SU-DHL-6 (cell line): ENCODE measurements around the gene BPIFB2.

Experiments used
- H2AFZ ChIP-seq: fragments of 200-600 bp; sonication (generic); 2 replicates; pipeline ENCODE4 v1.6.1; 2014; ENCODE audit warnings: low read depth, mild to moderate bottlenecking, moderate library complexity, mixed read lengths, antibody characterized with exemption, low read length; ENCODE audit not compliant: severe bottlenecking
- H3F3A ChIP-seq: fragments of 200-600 bp; shearing (Covaris generic); 2 replicates; pipeline ENCODE4 v1.6.0; 2016; ENCODE audit warnings: antibody characterized with exemption, mild to moderate bottlenecking; ENCODE audit not compliant: insufficient read depth
- H3K27ac ChIP-seq: fragments of 200-600 bp; sonication (generic); 2 replicates; pipeline ENCODE4 v1.5.1; 2016; ENCODE audit warnings: low read depth, mild to moderate bottlenecking, low read length, moderate library complexity, mixed read lengths
- H3K27me3 ChIP-seq: fragments of 200-600 bp; sonication (generic), shearing (Covaris generic); 2 replicates; pipeline ENCODE4 v1.6.0; 2014; ENCODE audit warnings: mild to moderate bottlenecking, low read length
- H3K36me3 ChIP-seq: fragments of 200-600 bp; sonication (generic); 2 replicates; pipeline ENCODE4 v1.6.1; 2014; ENCODE audit warnings: mild to moderate bottlenecking, low read length, mixed read lengths
- H3K4me2 ChIP-seq: fragments of 300-600, 200-600 bp; shearing (Covaris generic), sonication (generic); 2 replicates; pipeline ENCODE4 v1.6.0; 2014; ENCODE audit warnings: low read length, low read depth, mild to moderate bottlenecking; ENCODE audit not compliant: poor library complexity, severe bottlenecking
- H3K4me3 ChIP-seq: fragments of 200-600 bp; sonication (generic); 2 replicates; pipeline ENCODE4 v1.5.1; 2014; ENCODE audit warnings: antibody characterized with exemption, low read length, mild to moderate bottlenecking, mixed read lengths; ENCODE audit not compliant: insufficient read depth, poor library complexity, severe bottlenecking
- H3K79me2 ChIP-seq: fragments of 200-600 bp; sonication (generic); 2 replicates; pipeline ENCODE4 v1.6.1; 2014; ENCODE audit warnings: mild to moderate bottlenecking, low read length, moderate library complexity; ENCODE audit not compliant: insufficient read depth
- H3K9ac ChIP-seq: fragments of 200-600 bp; sonication (generic); 2 replicates; pipeline ENCODE4 v1.7.0; 2014; ENCODE audit warnings: mild to moderate bottlenecking, low read length
- H3K9me2 ChIP-seq: fragments of 200-600 bp; sonication (generic); replicated peaks from 2 replicates; pipeline ENCODE4 v1.6.1; 2014; ENCODE audit warnings: low read length; ENCODE audit not compliant: insufficient read depth
- H3K9me3 ChIP-seq: fragments of 200-600 bp; sonication (generic); 2 replicates; pipeline ENCODE4 v1.6.1; 2014; ENCODE audit warnings: low read length, mixed read lengths; ENCODE audit not compliant: insufficient read depth
- H4K20me1 ChIP-seq: fragments of 200-600 bp; sonication (generic); 2 replicates; pipeline ENCODE4 v1.6.1; 2014; ENCODE audit warnings: low read depth, mild to moderate bottlenecking, antibody characterized with exemption, low read length, moderate library complexity, mixed read lengths
- EZH2phosphoT487 ChIP-seq: fragments of 200-600 bp; sonication (generic), shearing (Covaris generic); conservative IDR thresholded peaks from 2 replicates; pipeline ENCODE4 v1.6.1; 2018; ENCODE audit warnings: mild to moderate bottlenecking, antibody characterized with exemption, low read length, moderate library complexity, mixed read lengths
- TF ChIP-seq, protein P1 (sequence below): fragments of 200-600 bp; sonication (generic); IDR thresholded peaks from one replicate; pipeline ENCODE4 v1.5.1; 2017; ENCODE audit warnings: antibody characterized with exemption, mild to moderate bottlenecking, low read length, moderate library complexity; ENCODE audit not compliant: insufficient read depth, poor library complexity, severe bottlenecking

BPIFB2 gene

GRCh38 chr20:33067806-33068205 lies 60.3 kb downstream of the BPIFB2 start:
- Histone ChIP-seq H2AFZ (no peak overlapping the region), H3K9ac (no peak overlapping the region), H3K27ac (no peak overlapping the region), H3F3A (no peaks in the 10 kb centered on the region), H3K27me3 (no peaks in the 10 kb centered on the region), H3K4me2 (no peak overlapping the region), H3K9me3 (no peaks in the 10 kb centered on the region), H3K4me3 (no peak overlapping the region), H3K79me2 (no peaks in the 10 kb centered on the region), H4K20me1 (no peaks in the 10 kb centered on the region), H3K9me2 (no peaks in the 10 kb centered on the region), H3K36me3 (no peaks in the 10 kb centered on the region)
- TF ChIP-seq EZH2phosphoT487: no peak
- TF ChIP-seq, protein P1, sequence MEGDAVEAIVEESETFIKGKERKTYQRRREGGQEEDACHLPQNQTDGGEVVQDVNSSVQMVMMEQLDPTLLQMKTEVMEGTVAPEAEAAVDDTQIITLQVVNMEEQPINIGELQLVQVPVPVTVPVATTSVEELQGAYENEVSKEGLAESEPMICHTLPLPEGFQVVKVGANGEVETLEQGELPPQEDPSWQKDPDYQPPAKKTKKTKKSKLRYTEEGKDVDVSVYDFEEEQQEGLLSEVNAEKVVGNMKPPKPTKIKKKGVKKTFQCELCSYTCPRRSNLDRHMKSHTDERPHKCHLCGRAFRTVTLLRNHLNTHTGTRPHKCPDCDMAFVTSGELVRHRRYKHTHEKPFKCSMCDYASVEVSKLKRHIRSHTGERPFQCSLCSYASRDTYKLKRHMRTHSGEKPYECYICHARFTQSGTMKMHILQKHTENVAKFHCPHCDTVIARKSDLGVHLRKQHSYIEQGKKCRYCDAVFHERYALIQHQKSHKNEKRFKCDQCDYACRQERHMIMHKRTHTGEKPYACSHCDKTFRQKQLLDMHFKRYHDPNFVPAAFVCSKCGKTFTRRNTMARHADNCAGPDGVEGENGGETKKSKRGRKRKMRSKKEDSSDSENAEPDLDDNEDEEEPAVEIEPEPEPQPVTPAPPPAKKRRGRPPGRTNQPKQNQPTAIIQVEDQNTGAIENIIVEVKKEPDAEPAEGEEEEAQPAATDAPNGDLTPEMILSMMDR: no peak

DNA sequence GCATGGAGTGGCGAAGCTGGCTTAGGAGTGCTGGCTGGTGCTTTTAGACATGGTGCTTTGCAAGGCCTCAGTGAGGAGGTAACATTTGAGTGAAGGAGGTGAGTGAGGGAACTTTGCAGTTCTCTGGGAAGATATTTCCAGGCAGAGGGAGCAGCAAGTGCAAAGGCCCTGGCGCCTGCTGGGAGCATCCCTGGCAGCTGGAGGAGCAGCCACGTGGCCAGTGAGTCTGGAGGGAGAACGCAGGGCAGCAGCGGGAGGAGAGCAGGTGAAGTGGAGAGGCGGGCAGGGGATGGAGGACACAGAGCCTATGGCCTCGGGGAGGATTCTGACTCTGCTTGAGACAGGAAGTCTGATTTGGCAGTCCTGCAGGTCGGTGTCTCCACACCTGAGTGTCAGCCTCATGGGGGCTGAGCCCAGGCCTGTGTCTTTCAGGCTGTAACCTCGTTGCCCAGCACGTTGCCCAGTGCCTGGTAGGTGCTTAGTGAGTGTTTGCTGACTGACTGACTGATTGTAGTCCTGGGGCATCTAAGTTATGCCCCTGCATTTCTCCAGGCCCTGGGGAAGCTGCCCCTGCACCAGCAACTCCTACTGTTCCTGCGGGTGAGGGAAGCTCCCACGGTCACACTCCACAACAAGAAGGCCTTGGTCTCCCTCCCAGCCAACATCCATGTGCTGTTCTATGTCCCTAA lies 60.9 kb downstream of the BPIFB2 start:
- no peaks in the 10 kb centered on the region for H3K27me3 ChIP-seq
- no peaks in the 10 kb centered on the region for H3K9me2 ChIP-seq
- H3K9me3 ChIP-seq: no peaks in the 10 kb centered on the region
- no peaks in the 10 kb centered on the region for H3K36me3 ChIP-seq
- no peak for TF ChIP-seq EZH2phosphoT487
- TF ChIP-seq, protein P1: no peak
- H3F3A ChIP-seq: no peaks in the 10 kb centered on the region
- no peak overlapping the region for H3K9ac ChIP-seq
- no peak overlapping the region for H3K27ac ChIP-seq
- H3K4me3 ChIP-seq: no peak overlapping the region
- H3K4me2 ChIP-seq: no peak overlapping the region
- H3K79me2 ChIP-seq: no peaks in the 10 kb centered on the region
- no peaks in the 10 kb centered on the region for H4K20me1 ChIP-seq
- H2AFZ ChIP-seq: no peak overlapping the region

GRCh38 chr20:33069673-33070072 lies 62.2 kb downstream of the BPIFB2 start:
- Histone ChIP-seq H3K9ac (no peak overlapping the region), H3K4me2 (no peak overlapping the region), H3K9me3 (no peaks in the 10 kb centered on the region), H3K9me2 (no peaks in the 10 kb centered on the region), H4K20me1 (no peaks in the 10 kb centered on the region), H3K36me3 (no peaks in the 10 kb centered on the region), H2AFZ (no peak overlapping the region), H3K79me2 (no peaks in the 10 kb centered on the region), H3K27me3 (no peaks in the 10 kb centered on the region), H3F3A (no peaks in the 10 kb centered on the region), H3K4me3 (no peak overlapping the region), H3K27ac (no peak overlapping the region)
- TF ChIP-seq, protein P1: no peak
- TF ChIP-seq EZH2phosphoT487: no peak
